NCI-H345 (cell line): ENCODE measurements around the gene TRPV4.

Source experiments
- DNase-seq: peaks from one replicate; lab custom pipeline; 2025; lab: John Stamatoyannopoulos, UW

TRPV4 gene

DNA sequence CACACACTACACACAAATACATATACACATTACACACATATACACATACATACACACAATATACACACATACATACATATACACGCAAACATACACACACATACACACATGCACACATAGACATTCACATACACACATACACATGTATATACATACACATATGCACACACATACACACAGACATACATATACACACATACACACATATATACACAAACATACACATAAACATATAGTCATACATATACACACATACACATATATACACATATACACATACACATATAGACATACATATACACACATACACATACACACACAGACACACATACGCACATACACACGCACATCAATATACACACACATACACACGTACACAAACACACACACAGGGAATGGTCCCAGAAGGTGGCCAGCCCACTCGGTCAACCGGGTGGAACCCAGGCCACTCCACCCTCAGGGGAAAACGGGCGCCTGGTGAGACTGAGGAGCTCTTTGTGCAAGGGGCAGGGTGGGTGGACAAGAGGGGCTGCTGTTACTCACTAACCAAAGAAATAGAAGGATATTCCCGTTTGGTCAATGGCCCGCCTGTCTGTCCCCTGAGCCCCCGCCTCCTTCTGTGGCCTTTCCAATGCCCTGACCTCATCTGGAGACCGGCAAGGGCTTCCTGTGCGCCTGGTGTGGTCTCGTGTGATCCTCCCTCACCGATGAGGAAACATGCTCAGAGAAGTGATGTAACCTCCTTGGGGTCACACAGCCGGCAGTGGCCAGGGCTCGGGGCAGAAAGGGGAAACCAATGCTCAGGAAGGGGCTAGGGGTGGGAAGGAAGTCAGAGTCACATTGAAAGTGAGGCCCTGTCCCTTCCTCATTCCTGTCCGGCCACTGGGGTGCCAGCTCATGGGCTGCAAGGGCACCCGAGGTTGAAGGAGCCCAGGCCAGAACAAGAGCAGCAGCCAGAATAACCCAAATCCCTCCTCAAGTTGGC lies 5.3 kb downstream of the TRPV4 start:
- DNase-seq = no peak

DNA sequence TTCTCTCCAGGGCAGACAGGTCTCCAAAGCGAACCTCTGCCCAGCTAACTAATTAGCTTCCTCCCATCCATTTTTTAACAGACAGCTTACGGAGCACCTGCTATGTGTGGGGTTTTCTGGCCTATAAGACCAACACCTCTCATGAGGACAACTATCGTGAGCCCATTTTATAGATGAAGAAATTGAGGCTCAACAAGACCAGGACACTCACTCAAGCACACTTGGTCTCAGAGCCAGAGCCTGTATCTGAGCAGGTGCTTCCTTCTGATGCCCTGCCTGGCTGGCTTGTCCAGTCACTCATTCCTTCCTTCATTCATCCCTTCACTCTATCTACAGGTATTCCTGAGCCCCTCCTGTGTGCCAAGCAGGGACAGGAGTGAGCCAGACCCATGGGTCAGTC lies 6.1 kb downstream of the TRPV4 start:
- no peak for DNase-seq

DNA sequence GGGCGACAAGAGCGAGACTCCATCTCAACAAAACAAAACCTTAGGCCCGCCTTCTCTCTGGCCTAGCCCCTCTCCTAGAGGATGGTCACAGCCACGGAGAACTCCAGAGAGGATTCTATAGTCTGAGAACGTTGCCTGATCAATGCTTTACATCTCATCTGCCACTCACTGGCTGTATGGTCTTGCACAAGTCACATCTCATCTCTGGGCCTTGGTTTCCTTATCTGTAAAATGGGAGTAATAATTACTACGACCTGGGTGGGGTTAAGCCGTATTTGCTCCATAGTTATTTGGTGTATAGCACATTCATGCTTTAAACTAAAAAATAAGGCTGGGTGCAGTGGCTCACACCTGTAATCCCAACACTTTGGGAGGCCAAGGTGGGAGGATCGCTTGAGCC lies 8.5 kb downstream of the TRPV4 start:
- DNase-seq = no peak

DNA sequence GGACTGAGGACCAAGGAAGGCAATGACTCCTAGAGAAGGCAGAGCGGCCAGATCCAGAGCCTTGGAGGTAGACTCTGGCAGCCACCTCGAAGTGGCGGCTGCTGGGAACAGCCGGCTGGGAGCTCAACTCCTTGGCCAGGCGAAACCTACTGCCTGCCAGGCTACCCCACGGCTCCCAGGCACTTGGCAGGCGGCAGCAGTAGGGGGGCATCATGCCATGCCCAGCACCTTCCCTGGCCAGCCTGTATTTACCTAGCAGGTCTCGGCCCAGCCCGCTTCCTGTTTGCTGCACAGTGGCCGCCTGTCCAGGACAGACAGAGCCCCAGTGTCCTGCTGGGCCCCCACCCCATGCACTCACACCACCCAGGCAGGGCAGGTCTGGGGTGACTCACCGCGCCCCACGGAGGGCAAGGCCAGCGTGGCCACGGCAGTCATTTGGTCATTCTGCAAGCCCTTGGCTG lies 10.2 kb downstream of the TRPV4 start:
- no peak for DNase-seq

DNA sequence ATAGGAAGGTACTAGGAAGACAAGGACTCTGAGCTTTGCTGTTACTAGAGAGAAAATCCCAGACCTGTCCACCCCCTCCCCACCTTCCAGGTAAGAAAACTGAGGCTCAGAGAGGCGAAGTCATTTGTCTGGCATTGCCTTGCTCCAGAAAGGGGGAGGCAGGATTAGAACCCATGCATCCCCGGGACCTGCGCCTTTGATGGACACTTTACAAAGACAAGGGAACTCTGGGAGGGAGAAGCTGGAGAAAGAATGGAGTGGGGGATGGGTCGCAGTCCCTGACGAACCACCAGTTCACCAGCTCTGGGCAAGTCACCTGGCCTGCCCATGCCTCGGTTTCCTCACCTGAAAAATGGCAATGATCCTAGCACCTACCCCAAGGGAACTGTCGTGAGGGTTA lies 10.8 kb downstream of the TRPV4 start:
- no peak for DNase-seq

DNA sequence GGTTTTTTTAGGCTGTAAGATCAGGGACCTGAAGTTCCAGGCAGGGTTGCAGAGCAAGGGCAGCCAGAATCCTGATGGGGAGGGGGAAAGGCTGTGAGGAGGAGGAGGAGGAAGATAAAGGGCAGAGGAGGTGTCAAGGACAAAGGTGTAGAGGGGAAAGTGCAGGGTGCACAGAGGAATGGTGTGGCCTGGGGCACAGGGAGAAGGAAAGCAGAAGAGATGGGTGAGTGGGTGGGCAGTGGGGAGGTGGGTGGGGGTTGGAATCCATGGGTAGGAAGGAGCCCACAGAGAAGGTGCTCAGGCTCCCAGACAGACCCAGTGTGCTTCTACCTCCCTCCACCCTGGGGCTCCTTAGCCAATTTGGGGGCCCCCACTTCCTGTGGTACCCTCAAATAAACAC lies 11.2 kb downstream of the TRPV4 start:
- no peak for DNase-seq

DNA sequence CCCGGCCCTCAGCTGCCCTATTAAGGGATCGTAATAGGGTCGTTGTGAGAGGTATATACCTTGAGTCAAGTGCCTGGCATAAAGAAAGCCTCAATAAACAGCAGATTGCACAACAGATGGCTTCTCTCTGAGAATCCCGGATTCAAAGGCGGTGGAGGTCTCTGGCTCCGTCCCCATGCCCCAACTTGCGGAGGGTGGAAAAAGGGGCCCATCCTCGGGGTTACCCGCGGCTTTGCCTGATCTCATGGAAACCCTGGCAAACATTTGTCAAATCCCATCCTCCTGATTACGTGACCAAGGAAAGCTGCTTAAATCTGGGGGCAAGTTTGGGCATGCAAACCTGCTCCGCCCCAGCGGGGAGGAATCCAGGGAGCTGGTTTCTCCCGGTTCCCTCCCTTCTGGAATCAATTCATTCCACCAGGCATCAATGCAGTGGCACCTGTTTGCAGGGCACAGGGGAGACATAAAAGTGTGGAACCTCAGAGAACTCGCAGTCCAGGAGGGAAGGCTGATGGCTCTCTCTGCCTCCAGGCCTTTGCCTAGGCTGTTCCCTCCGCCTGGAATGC lies 12.3 kb downstream of the TRPV4 start:
- DNase-seq = peak; percentile 91

DNA sequence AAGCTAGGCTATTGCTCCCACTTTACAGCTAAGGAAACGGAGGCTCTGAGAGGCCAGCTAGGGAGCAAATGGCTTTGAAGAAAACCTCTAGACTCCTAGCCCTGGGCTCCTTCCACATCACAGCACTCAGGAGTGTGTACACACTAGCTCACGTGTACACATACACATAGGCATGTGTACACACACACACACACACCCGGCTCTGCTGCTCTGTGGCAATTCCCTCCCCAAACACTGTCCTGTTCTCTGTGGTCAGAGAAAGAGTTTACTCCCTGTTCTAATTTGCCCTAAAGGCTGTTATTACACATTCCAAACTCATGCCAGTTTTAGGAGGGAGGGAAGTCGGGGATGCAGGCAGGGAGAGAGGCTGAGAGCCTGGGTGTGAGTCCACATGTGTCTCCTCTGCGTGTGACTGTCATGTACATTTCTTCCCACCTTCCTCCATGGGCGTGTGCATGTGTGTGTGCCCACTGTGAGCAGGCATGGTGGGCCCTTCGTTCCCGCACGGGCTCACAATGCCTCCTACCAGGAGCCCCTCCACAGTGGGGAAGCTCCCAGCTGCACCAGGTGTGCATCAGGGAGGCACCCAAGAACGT lies 14.2 kb downstream of the TRPV4 start:
- DNase-seq = peak; percentile 8

DNA sequence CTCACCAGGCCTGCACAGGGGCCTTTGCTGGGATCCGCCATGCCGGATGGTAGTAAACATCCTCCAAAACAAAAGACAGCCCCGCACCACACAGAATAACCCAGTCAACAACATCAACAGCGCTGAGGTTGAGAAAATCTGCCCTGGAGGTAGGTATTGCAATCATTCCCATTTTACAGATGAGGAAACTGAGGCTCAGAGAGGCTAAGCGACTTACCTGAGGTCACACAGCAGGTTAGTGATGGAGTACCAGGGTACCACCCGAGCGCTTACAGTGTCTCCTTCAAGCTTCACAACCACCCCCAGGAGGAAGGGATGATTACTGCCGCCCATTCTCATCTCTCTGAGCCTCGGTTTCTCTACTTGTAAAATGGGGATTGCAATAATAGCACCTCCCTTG lies 14.9 kb downstream of the TRPV4 start:
- DNase-seq = no peak

DNA sequence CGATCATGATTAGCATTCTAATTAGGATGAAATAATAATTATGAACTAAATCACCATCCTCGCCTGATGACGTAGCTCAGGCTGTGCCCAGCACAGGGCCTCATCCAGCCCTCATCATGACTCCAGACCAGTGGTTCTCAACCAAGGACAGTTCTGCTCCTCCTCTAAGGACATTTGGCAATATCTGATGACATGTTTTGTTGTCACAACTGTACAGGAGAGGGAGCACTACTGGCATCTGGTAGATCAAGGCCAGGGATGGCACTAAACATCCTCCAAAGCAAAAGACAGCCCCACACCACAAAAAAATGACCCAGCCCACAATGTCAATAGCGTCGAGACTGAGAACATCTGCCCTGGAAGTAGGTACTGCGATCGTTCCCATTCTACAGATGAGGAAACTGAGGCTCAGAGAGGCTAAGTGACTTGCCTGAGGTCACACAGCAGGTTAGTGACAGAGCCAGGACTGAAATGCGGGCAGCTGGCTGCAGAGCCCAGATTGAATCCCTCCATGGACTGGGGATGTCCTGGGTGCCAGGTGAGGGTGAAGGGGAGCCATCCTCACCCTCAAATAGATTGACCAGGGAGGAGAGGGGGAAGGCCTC lies 15.5 kb downstream of the TRPV4 start:
- DNase-seq = no peak

DNA sequence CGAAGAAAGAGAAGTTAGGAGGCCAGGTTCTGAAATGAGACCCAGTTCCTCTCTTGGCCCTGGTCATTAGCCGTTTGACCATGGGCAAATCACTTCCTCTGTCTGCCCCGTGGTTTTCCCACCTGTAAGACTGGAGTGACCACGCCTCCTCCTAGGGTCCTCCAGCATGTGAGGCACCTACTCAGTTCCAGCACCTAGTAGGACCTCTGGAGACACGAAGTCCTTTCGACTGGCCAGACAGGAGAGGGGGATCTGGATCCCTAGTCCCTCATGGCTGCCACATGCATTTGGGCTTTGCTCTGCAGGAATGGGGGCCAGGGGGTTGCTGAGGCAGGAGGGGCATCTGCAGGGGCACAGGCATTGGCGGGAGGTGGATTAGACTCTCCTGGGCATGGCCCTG lies 16.3 kb downstream of the TRPV4 start:
- DNase-seq = no peak

DNA sequence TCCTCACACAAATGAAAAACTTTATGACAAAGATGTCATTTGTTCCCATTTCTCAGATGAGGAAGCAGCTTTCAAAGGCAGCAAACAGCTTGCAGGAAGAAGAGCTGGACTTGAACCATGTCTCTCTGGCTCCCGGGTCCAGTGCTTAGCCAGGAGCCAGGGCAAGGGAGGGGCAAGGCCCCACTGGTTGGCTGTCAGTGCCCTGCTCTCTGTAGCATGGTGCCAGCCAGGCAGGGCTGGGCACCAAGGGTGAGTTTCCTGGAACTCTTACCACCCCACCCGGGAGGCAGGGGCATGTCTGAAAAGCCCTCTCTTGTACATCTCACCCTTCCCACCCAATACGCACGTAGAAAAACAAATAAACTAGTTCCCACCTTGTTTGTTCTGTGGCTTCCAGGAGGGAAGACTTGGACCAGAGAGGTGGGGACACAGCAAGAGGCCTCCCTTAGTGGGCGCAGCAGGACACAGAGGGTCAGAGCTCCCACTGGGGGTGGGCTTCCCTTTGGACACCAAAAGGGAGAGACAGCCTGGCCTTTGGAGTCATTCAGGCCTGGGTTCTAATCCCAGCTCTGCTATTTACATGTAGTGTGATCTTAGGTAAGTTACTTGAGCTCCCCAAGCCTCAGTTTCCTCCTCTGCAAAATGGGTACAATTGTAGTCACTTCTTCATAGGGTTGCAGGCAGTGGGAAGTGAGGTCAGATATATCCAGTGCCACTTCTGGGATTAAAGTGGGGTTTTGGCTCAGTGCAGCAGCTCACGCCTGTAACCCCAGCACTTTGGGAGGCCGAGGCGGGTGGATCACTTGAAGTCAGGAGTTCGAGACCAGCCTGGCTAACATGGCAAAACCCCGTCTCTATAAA lies 17.2 kb downstream of the TRPV4 start:
- no peak for DNase-seq

DNA sequence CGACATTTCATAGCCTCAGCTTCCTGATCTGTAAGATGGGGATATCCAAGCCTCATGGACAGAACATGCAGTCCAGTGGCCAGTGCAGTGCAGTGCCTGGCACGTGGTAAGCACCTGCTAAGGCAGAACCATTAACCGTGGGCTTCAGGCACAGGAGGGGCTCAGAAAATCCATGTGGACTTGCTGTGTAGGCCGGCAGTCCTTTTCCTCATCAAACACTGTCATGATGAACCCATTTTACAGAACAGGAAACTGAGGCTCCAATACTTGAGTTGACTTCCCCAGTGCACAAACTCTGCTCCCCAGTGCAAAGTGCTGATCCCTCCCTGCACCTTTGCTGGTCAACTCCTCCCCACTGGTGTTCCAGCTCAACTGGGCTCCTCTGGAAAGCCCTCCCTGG lies 18.0 kb downstream of the TRPV4 start:
- DNase-seq = no peak

DNA sequence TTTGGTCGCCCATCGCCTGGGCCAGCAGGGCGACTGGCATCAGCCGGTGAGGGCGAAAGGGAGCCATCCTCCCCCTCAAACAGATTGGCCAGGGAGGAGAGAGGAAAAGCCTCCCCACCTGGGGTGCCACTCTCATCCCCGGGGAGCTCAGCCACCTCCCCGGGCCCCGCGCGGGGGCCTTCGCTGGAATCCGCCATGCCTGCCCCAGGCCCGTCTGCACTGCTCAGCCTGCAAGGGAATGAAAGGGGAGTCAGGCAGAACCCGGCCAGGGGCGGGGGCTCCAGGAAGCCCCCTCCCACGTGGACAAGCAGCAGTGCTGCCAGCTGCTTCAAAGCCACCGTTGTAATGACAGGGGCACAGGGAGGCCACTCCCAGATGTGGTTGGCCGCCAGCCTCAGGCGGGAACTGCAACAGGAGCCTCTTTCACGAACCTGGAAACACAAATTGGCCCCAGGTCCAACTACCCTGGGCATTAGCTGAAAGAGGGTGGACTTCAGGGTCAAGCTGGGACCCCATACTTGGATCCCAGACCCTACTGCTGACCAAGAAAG lies 18.5 kb downstream of the TRPV4 start:
- DNase-seq = no peak

DNA sequence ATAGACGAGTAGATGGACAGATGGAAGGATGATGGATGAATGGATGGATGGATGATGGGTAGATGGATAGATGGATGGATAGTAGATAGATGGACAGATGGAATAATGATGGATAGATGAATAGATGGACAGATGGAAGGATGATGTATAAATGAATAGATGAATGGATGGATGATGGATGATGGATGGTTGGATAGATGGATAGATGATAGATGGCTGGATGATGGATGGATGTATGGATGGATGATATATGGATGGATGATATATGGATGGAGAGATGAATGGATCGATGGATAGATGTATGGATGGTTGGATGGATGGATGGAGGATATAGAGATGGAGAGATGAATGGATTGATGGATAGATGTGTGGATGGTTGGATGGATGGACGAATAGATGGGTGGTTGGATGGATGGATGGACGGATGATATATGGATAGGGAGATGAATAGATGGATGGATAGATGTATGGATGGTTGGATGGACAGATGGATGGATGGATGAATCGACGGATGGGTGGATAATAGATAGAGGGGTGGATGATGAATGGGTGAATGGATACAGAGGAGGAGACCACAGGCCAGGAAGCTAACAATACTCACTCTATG lies 19.3 kb downstream of the TRPV4 start:
- DNase-seq = no peak

DNA sequence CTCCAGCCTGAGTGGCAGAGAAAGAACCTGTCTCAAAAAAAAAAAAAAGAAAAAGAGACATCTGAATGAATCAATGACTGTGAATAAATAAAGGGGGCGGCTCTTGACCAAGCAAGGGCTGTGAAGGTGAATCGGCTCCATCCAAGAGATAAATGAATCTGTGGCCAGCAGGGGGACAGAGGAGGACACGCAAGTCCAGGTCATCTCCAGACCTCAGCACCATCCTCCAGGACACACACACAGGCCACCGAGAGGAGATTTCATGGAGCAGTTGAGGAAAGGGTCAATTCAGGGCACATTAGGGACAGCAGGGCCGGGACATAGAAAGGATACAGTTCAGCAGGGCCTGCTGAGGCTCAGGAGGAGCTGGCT lies 21.6 kb downstream of the TRPV4 start:
- no peak for DNase-seq

DNA sequence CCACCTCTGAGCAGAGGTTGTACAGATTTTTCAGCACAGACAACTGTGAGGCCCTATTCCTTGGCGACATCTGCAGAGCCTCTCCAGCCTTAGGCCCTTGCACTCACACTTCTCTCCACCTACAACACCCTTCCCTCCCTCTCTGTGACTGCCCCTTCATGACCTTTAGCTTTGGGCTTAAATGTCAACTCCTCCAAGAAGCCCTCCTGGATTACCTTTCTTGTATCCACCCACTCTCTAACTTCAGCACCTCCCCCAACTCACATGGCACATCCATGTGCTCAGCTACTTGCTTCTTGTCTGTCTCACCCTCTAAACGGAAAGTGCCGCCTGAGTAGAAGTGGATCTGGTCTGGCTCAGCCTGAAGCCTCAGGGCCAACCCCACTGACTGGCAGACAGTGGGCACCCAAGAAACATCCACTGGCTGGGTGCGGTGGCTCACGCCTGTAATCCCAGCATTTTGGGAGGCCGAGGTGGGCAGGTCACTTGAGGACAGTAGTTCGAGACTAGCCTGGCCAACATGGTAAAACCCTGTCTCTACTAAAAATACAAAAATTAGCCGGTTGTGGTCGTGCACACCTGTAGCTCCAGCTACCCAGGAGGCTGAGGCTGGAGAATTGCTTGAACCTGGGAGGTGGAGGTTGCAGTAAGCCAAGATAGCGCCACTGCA lies 22.1 kb downstream of the TRPV4 start:
- no peak for DNase-seq

DNA sequence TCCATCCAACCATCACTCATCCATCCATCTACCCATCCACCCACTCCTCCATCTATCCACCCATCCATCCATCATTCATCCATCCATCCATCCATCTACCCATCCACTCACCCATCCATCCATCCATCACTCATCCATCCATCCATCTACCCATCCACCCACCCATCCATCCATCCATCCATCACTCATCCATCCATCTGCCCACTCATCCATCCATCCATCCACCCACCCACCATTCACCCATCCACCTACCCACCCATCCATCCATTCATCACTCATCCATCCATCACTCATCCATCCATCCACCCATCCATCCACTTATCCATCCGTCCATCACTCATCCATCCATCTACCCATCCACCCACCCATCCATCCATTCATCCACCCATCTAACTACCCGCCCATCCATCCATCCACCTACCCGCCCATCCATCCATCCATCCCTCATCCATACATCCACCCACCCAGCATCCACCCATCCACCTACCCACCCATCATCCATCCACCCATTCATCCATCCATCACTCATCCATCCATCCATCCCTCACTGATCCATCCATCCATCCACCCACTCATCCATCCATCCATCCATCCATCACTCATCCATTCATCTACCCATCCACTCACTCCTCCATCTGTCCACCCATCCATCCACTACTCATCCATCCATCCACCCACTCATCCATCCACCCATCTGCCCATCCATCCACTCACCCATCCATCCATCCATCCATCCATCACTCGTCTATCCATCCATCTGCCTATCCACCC lies 24.1 kb downstream of the TRPV4 start:
- DNase-seq = no peak

DNA sequence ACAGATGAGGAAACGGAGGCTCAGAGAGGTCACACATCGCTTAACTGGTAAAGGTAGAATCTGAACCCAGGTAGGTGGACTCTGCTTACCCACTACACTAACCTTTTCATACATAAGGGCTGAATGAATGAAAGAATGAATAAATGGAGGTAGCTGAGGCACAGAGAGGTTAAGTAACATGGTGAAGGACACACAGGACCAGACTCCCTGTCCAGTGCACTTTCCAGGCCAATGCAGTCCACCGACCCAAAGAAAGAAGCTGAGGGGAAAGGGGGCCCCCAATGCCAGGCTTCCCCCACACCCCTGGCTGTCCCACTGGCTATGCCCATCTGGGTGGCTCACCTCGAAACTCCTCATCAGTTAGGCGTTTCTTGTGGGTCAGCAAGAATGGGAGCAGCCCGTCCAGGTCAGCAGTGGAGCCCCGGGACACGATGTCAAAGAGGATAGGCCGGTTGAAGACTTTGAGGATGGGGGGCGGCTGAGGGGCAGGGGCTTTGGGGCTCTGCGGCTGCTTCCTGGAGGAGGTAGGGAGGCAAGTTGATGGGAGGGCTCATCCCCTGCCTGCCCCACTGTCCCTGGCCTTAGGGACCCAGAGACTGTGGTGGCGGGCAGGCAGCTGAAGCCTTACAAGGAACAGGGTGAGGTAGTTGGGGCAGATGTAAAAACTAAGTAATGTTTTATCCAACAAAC lies 25.1 kb downstream of the TRPV4 start:
- DNase-seq = no peak
